Skeletal muscle cell (primary cell): ENCODE measurements around the gene NBPF1.
"Not testable (repeated sequence)": the region's sequence is repeated elsewhere in the genome, so short reads cannot be mapped to it uniquely, and the experiment has no call there.

Experiments used
- DNase-seq: peaks from one replicate; pipeline ENCODE4 v3.0.0-alpha.2; 2010; ENCODE audit warnings: low read depth
- H3K4me3 ChIP-seq: 2 replicates; pipeline ENCODE4 v1.5.1; 2011; ENCODE audit warnings: low read depth, mild to moderate bottlenecking, control low read depth, low read length, moderate library complexity

The NBPF1 gene

GRCh38 chr1:16561035-16561434 is 52.3 kb downstream of the NBPF1 start:
- DNase-seq, H3K4me3 ChIP-seq: not testable (repeated sequence)

- DNase-seq, H3K4me3 ChIP-seq: not testable (repeated sequence)
Measured at GRCh38 chr1:16560498-16560897, 52.9 kb downstream of the NBPF1 start.

DNA sequence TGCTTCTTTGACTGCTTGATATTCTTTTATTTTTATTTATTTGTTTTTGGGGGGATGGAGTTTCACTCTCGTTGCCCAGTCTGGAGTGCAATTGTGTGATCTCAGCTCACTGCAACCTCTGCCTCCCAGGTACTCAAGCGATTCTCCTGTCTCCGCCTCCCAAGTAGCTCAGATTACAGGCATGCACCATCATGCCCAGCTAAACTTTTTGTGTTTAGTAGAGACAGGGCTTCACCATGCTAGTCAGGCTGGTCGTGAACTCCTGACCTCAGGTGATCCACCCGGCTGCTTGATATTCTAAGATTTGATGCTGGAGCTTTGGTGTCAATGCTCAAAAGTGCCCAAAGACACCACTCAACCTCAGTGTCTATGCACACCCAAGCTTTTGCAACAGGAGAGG is 53.7 kb downstream of the NBPF1 start:
- H3K4me3 ChIP-seq, DNase-seq: not testable (repeated sequence)

DNA sequence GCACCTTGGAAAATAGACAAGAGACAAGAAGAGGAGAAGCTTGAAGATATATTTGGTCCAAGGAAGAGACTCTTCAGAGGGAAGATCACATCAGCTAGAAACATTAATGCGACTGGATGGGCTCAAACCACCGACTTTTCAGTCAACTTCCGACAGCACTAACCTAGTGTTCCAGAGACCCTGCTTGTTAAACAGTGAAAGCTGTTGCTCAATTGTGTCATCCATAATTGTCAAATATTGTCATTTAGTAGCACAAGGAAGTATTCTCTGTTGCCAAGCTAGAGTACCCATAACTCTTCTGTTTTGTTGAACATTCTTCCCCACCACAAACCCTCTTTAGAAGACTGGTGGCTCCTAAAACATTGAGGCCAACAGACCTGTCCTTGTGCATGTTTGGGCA is 56.3 kb downstream of the NBPF1 start:
- not testable (repeated sequence) for DNase-seq, H3K4me3 ChIP-seq

GRCh38 chr1:16553244-16553643 is 60.1 kb downstream of the NBPF1 start:
- not testable (repeated sequence) for DNase-seq, H3K4me3 ChIP-seq

DNA sequence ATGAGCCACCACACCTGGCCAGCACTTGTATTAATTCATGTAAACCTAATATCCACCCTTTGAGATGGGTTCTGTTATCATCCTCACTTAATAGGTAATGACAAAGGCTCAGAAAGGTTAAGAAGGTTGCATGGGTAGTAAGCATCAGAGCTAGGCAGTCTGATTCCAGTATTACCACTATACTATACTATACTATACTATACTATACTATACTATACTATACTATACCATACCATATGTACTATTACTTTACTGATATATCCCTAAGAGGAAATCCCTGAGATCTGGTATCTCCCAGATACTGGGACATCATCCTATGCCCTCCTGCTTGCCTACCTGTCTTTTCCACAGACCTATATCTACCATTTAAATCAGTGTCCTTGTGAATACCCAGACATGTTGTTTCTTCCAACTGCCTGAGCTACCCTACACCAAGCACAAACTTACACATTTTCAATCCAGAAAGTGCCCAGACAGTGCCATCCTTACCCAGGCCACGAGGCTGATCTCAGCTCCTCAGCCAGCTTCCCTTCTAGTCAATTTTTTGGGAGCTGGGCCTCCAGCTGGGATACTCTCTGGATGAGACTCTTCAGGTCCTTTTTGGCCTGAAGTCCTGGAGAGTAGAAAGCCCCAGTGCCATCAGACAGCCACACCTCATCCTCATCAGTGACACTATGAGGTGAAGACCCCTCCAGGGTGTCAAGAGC is 63.0 kb downstream of the NBPF1 start:
- DNase-seq, H3K4me3 ChIP-seq: not testable (repeated sequence)

- not testable (repeated sequence) for DNase-seq
Measured at GRCh38 chr1:16549545-16549944, 63.8 kb downstream of the NBPF1 start.

GRCh38 chr1:16547502-16548241 is 65.7 kb downstream of the NBPF1 start:
- not testable (repeated sequence) for DNase-seq, H3K4me3 ChIP-seq

More at GRCh38 chr1:16549545-16549944, 63.8 kb downstream of the NBPF1 start:
- not testable (repeated sequence) for H3K4me3 ChIP-seq

DNA sequence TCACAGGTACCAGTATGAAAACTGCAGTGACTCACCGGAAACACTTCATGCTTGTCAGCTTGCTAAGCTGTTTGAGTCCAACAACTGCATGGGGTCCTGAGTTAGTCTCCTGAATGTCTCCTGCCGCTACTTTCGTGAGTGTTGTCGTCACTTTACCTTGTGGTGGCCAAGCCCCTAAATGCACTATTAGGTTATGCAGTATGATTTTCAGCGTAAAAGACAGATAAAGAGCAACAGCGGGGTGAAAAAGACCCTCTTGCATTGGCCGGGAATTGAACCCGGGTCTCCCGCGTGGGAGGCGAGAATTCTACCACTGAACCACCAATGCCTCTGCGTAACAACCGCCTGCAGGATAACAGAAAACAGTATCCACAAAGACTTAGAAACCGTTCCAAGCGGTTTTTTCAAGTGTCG is 67.7 kb downstream of the NBPF1 start:
- DNase-seq = peak; percentile 4
- not testable (repeated sequence) for H3K4me3 ChIP-seq

GRCh38 chr1:16540421-16540893 is 72.9 kb downstream of the NBPF1 start:
- H3K4me3 ChIP-seq, DNase-seq: not testable (repeated sequence)

DNA sequence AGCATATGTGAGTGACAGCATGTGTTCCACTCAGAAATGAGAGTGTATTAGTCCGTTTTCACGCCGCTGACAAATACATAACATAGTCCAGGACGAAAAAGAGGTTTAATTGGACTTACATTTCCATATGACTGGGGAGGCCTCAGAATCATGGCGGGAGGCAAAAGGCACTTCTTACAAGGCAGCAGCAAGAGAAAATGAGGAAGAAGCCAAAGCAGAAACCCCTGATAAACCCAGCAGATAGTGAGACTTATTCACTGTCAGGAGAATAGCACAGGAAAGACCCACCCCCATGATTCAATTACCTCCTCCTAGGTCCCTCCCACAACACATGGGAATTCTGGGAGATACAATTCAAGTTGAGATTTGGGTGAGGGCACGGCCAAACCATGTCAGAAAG is 75.8 kb downstream of the NBPF1 start:
- not testable (repeated sequence) for DNase-seq, H3K4me3 ChIP-seq

DNA sequence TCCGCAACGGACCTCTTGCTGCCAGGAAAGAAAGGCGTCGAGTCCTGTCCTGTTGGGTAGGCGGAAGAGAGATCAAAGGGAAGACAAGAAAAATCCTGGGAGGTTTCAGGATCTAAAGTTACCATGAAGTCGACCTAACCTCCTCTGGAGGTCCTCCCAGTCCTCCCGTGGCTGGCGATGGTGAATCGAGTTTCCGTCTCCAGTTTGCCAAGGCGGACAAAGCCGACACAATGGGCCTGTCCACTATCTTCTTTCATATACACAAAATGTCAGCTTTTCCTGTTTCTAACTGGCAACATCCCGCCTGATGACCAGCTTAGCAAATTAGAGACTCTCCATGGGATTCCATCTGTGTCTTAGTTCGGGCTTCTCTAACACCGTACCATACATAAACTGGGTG is 76.6 kb downstream of the NBPF1 start:
- H3K4me3 ChIP-seq, DNase-seq: not testable (repeated sequence)

DNA sequence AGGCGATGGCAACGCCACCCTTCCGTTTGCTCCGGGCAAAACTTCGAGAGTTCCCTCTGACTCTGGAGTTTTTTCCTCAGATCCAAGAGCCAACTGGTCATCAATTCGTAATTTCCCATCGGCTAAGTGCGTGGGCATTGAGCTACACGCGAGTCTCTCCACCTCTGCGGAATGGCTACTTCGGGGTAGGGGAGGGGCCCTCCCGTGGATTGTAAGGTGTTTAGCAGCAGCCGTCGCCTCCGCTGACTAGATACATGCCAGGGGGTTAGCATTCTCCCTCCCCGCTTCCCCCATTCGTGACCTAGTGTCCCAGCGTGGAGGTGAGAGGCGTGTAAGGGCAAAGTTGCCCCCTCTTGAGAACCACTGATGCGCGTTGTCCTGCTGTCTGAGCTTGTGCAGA is 77.5 kb downstream of the NBPF1 start:
- DNase-seq, H3K4me3 ChIP-seq: not testable (repeated sequence)

- peak overlapping the region; percentile 29 for H3K4me3 ChIP-seq
- DNase-seq = not testable (repeated sequence)
Measured at GRCh38 chr1:16535487-16535886, 77.9 kb downstream of the NBPF1 start.

DNA sequence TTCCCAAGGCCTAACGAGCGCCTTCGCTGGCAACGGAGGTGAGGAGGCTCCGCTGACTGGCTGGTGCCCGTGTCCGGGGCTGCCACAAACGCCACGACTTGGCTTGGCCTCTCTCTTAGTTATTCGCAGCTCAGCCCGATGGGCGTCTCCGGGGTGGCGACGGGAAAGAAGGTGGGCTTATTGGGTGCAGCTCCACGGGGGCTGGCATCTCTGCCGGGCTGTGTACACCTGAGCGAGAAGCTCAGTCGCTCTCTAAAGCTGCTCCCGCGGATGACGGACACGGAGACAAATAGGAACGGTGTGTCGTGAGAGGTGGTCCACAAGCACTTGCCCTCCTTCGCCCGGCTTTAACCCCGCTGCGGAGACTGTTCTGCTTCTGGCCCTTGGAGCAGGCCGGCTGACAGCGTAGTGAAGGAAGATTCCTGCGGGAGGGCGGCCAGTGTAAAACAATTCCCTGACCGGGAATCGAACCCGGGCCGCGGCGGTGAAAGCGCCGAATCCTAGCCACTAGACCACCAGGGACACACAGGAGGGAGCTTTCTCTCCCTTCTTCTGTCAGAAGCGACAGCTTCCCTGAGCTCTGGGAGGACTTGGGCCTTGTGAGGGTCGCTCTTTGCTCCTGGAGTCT is 78.4 kb downstream of the NBPF1 start:
- H3K4me3 ChIP-seq = peak overlapping the region; percentile 29
- DNase-seq = peak; percentile 31

- not testable (repeated sequence) for DNase-seq, H3K4me3 ChIP-seq
Measured at GRCh38 chr1:16534239-16534828, 79.0 kb downstream of the NBPF1 start.

DNA sequence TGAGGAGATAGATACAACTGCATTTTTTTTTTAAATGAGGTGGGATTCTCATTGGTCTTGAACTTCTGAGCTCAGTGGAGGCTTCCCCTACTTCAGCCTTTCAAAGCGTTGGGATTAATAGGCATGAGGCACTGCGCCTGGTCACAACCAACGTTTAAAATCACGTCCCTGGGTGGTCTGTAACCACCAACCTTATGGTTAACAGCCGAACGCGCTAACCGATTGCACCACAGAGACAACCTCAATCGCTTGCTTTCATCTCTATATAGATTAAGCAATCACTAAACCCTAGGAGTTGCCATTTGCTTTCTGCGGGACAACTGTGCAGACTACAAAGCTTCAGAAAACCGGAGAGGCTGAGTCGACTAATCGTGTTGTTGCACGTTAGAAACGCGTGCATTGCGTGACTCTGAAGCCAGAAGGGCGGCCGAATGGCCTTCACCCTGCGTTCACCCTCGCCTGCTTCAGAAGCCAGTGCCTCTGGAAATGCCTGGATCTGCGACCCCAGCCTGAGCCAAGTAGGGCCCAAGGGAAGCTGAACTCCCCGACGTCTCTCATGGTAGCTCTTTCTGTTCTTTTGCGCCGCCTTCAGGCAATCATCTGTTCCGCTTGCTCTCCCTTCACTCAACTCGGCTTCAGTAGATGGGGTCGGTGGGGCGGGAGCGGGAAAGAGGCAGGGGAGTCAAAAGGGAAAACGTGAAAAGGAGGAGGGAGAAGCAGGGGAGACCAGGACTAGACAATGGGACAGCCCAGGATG is 81.0 kb downstream of the NBPF1 start:
- DNase-seq, H3K4me3 ChIP-seq: not testable (repeated sequence)

- not testable (repeated sequence) for DNase-seq
Measured at GRCh38 chr1:16528338-16528737, 85.0 kb downstream of the NBPF1 start.

DNA sequence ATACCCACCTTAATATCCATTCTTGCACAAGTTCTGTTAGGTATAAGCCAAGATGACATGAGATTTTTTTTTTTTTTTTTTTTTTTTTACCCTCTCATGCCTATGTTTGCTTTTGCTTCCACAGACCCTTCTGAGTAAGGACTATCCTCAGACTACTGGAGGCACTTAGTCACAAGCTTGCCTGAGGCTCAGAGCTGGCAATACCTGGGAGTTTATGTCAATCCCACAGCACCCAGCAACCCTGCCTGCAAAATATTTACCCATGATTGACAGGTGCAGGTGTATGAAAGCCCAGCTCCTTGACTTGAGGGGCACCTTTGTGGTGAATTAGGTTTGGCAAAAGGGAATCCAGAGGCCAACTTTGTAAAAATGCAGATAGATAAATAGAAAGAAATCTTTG is 87.6 kb downstream of the NBPF1 start:
- DNase-seq = not testable (repeated sequence)

More at GRCh38 chr1:16528338-16528737, 85.0 kb downstream of the NBPF1 start:
- H3K4me3 ChIP-seq = not testable (repeated sequence)

More for the DNA sequence above, 87.6 kb downstream of the NBPF1 start:
- not testable (repeated sequence) for H3K4me3 ChIP-seq
